GM19463 (cell line): Measurements from ENCODE around the gene RNF152.
A peak's percentile ranks its signal among the peaks of the same experiment; 100 is the strongest.

Experiments used
- ATAC-seq: cut with Tn5 transposase; IDR thresholded peaks from one replicate; pipeline ENCODE4 v1.9.1; 2021; ENCODE audit warnings: mild to moderate bottlenecking, moderate library complexity; ENCODE audit not compliant: unreplicated experiment

RNF152 gene

DNA sequence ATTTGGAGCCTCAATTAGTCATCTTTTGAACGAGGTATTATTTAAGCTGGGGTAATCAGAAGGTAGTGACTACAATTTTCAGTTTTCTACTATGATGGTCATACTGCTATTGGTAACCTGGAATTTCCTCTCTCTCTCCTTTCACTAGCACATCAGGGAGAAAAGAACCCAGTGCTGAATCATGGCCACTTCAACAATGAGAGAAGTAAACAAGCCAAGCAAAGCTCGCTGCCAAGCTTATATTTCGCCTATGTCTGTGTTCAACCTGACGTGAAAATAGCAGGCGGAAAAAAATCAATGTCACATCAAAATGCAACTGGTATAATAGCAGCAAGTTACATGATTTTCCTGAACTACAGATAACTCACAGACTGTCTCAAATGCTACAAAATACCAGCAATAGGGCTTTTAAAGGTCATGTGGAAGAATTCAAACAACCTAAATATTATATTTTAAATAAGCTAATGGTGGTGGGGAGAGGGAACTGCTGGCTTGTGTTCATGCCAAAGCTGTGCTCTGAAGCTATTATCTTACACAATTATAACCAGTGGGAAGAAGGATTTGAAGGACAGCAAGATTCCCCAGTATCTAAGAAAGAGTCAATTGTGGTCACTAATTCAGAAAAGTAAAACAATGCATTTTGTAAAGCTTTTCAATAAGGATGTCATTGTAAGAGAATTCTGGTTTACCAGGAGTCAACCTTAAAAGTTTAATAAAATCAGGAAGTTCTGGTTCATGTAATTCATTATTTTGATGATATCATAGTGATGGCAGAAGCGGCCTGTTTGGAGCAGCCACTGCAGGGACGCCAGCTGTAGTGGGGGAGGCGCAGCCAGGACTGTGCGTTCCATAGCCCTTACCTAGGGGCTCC lies 38.0 kb downstream of the RNF152 start:
- no peak for ATAC-seq

DNA sequence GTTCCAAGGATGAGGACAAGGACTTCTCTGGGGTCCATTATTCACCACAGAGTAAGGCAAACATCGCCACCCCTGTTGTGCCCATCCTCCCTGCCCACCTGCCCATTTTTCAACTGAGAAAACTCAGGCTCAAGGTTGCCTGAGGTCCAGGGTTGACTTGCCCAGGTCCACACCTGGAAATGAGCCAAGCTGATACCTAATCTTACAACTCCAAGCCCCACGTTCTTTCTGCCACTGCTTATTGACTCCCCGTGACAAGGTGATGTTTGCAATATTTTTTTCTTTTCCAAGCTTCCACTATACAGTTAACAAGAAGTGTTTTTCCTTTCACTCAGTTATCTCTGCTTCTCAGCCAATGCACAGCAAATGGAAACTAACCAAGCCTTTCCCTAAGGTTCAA lies 39.0 kb downstream of the RNF152 start:
- no peak for ATAC-seq

DNA sequence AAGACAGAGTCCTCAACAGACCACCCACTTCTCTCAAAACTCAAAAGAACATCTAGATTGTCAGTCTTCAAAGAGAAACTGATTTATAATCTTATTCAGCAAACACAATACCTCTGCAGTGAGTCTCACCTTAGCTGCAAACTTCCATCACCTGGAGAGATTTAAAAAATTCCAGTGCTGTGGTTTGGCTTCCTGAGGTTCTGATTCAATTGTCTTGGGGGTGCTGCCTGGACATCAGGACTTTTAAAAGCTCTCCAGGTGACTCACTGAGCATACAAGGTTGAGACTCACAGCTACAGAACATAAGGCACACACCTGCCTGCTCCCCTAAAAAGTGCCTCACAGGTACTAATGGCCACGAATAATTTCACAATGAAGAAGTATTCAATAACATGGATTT lies 40.3 kb downstream of the RNF152 start:
- no peak for ATAC-seq

DNA sequence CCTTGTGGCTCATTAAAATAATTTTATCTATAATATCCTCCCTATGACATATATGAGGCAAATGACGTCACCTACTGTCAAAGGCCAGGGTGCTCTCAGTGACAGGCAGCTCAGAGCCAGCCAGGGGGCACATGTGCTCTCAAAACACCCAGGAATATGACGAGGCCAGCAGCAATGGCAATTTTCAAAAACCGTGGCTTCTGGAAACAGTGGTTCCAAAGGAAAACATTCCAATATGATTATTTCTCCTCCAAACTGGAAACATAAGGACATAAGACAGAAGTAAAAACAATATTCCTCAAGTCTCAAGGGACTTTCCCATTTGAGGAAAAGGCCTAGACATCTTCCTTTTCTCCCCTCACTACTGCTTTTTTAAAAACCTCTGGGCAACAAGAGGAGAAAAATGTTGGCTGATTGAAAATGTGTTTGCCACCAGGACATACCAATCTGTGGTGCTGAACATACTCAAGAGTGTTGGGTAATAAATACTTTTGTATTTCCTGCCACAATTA lies 40.8 kb downstream of the RNF152 start:
- ATAC-seq = no peak

DNA sequence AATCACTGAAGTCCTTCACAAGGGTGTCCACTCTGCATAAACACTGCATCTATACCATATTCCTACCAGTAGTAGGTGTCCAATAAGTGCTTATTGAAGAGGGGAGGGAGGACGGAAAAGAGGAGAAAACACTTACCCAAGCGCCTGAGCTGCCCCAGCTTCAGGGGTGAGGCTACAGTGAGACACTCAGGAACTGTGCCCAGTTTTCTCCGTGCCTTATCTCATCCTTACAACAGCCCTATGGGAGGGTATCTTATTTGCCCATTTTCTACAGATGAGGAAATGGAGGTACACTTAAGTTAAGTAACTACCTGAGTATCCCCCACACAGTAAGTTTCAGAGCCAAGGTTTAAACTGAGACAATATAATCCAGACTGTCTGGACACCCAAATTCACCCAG lies 41.5 kb downstream of the RNF152 start:
- ATAC-seq = no peak

DNA sequence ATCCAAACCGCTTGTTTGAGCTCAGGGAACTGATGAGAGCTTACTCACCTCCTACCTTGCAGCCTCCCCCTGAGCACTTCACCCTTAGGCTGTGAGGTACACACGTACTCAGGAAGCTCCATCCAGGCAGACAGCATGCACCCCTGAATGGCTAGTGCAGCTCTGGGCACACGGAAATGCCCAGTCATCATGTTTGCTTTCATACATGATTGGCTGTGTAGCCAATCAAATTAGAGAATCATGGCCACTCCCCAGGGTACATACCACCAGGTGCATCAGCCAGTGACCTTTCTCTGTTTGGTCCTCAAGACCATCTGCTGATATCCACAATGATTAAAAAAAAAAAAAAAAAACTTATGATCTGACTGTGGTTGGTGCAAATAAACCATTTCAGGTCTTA lies 42.1 kb downstream of the RNF152 start:
- ATAC-seq = no peak

DNA sequence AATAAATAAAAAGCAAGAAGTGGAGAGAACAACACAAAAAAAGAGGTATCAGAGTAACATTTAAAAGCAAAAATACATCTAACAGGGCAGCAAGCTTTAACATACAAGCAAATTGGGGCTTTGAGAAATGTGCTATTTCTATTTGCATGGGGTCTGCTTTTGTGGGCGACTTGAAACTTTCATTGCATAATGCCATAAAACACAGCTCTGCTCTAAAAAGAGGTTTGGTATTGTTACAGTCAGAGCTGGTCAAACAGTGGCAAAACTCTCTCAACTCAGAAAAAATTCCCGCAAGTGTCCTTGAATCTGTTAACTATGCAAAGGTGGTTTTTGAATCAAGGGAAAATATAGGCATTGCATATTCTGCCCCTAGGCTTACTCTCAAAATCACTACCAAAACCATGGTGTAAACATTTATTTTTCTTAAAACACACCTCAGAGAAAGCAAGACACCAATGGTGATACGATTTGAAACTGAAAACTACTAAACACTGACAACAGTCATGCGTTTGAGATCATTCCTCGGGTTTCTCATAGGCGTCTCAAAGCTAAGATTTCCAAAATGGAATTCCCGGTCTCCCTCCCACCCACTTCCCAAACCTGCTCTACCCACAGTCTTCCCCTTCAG lies 45.5 kb downstream of the RNF152 start:
- peak; percentile 44 for ATAC-seq

DNA sequence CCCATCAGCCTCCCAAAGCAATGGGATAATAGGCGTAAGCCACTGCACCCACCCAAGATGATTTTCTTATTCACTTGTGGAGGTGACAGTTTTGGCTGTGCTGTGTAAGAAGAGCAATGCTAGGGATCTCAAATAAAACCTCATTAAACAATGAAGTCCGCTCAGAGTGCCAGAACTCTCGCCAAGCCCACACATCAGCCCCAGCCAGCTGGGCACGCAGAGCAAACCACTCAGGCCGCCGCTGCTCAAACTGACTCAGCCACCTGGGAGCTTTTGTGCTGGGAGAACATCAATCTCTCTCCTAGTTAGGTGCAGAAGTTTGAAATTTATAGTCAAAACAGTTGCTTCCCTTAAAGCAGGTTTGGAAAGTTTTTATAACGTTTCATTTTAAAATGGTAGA lies 47.6 kb downstream of the RNF152 start:
- ATAC-seq = no peak

DNA sequence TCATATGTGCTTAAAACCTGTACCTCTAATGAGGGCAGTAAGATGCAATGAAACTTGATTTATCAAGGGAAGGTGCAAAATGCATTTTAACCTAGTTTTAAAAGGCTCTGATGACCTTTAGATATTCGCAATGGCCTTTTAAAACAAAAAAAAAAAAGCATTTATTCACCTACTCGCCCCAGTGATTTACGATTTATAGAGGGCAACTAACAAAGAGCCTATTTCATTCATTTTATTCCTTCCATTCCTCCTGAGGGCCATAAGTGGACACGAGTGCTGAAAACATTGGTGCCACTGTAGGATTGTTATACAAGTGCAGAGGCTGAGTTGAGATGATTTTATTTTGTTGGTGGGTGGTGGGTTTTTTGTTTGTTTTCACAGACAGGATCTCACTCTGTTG lies 48.1 kb downstream of the RNF152 start:
- no peak for ATAC-seq

DNA sequence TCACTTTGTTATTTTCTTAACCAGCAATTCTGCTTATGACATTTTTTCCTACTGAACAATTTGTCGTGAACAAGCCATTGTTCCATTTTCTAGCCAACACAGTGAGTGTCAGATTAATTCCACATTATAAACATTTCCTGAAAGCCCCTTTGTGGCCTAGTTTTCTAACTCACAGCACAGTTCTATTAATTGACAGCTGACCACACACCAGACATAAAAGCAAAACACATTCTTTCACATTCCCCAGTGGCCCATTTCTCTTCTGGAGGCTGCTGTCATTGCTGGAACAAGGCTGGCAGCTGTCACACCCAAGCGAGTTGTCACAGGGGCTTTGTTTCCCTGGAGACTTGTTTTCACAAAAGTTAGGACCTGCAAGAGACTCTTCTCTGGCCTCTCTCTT lies 50.7 kb downstream of the RNF152 start:
- ATAC-seq = no peak

DNA sequence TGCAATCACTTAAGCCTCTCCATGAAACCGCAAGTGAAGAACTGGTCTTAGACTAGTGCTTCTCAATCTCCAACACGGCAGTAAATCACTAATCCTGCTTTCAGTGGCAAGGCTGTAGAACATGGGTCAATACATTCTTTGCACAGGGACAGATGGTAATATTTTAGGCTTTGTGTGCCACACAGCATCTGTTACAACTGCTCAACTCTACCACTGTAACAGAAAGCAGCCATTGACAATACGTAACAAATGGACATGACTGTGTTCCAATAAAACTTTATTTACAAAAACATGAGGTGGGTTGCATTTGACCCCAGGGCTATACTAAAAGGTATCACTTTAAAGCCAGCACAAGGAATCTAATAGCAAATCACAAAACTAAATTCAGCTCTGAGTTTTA lies 51.1 kb downstream of the RNF152 start:
- no peak for ATAC-seq

DNA sequence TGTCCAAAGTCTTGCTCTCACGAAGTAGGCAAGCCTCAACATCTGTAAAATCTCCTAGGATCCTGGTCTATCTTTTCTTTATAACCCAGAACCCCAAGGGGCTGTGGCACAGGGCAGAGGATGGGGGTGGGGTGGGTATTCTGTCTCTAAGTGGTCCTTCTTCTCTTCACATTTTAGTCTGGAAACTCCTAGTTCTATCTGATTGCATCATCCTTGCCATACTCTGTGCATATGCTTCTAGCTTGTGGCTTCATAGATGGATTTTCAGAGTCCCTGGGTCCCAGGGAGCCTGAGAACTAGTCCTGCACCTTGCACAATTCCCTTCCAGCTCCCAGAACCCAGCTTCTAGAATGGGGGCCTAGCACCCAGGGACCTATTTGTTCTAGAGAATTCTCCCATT lies 52.5 kb downstream of the RNF152 start:
- ATAC-seq = no peak

DNA sequence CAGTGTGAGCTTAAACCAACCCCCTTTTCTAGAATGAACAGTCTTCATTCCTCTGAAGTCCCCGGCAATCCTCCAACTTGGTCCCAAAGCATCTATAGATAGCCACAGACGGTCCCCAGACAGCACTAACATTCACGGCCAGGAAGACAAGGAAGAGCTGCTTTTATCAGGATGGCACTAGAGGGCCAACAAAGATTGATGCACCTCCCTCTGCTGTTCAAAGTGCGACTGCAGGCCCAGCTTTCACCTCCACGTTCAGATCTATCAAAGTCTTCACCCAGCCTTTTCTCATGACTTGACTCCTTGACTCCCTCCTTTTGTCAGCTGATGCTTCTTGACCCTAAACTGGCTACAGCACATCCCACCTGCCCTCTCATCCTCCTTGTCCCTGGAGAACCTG lies 54.3 kb downstream of the RNF152 start:
- ATAC-seq = no peak

DNA sequence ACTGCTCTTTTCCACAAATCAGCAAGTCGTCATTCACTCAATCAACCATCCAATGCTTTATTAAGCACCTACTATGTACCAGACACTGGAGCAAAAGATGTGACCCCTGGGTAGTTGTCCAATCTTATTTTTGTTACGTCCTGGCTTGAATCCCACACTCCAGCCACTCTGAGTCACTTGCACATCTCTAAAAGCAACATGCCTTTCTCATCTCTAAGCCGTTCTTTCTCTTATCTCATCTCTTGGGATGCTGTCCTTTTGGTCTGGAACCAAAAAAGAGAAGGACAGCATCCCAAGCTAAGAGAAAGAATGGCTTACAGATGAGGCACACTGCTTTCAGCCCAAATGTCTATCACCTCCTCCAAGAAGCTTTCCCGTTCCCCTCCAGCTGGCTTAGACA lies 58.8 kb downstream of the RNF152 start:
- ATAC-seq = no peak

DNA sequence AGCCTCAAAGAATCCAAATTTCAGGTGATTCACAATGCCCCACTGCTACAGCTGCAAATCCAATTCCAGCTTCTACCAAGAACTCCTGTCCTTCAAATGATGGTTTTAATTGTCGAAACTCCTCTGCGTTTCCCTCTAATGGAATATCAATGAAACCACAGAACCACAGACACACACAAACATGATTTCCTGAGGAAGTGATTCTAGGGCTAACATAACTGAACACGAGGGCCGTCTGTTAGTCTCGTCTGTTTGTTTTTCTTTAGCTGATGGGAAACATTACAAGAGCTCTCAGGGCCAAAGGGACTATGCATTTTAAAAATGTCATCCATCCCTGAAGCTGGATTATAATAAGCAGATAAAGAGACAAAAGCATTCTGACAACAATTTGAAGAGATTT lies 59.4 kb downstream of the RNF152 start:
- ATAC-seq = no peak

DNA sequence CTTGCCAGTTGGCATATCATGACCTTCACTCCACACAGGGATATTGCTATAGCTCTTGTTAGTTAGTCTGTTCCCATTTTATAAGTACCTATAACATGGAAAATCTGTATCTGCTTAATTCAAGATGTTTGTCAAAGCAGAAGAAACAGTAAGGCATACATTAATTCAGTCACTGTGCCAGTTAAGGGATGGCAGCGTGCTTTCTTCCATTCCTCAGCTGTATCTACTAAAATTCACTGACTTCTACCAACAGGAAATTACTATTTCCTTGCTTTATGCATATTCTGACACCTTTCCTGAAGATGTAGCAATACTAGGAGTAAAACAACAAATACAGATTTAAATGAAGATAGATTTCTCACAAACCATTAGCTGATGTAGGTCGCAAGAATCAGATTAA lies 59.9 kb downstream of the RNF152 start:
- ATAC-seq = no peak

DNA sequence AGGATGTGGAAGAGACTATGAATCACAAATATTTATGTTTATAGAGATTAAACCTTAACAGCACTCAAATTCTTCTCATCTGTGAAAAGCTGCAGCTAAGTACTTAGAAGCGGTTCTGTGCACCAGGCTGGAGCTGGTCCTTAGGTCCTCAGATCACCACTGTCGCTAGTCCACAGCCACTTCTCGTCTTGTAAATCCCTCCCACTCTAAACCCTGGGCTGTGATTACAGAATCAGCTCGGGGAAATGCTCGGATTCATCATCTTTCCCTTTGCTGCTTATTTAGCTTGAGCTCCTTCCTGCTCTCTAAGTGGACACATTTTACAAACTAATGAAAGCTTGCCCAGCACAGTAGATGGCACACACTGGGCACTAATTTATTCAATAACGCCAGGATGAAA lies 61.7 kb downstream of the RNF152 start:
- ATAC-seq = no peak

DNA sequence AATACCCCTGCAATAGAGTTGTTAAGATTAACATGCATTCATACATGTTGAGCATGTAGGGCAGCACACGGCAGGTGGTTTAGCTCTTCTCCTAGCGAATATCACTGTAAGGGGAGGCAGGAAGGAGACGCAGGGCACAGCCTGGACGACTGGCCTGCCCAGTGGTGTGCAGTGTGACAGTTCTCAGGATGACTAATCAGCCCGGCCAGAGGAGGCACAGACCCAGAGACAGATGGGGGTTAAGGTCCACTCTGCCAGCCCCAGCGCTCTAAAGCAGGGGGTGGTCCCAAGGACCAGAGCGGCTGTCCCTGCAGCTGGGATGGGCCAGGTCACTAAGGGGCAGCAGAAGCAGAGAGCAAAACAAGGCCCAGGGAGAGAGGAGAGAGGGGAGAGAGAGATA lies 63.7 kb downstream of the RNF152 start:
- ATAC-seq = no peak

DNA sequence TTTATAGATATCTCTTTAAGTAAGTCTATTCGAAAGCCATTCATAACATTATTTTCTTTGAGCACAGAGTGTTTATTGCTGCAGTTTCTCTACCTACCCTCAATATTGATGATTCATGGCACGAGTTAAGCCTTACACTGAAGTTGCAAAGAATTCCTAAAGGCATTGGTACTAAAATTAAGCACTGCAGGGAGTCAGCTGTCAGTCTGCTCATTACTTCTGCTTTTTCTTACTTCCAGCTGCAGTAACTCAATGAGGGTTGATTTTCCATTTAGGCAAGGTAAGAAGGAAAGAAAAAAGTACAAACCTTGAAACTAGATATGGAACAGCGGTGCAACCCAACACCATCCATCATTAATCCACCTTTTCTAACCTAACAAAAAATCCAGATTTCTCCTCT lies 65.2 kb downstream of the RNF152 start:
- ATAC-seq = no peak

DNA sequence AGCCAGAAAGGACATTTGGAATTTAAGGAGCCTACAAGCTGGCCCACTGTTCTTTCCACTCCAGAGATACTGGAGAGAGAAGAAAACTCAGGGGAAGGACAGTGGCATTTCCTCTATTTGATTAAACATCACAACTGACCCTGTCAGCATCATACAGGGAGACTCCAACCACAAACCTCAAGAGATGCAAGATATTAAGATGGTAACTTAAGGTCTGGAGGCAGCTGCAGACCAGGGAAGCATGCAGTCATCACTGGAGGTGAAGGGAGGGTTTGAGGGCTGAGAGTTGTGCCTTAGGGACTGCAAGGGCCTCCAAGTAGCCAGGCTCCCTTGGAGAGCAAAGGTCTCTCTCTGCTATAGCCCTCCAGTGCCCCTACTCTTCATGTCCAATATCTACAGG lies 67.4 kb downstream of the RNF152 start:
- no peak for ATAC-seq

DNA sequence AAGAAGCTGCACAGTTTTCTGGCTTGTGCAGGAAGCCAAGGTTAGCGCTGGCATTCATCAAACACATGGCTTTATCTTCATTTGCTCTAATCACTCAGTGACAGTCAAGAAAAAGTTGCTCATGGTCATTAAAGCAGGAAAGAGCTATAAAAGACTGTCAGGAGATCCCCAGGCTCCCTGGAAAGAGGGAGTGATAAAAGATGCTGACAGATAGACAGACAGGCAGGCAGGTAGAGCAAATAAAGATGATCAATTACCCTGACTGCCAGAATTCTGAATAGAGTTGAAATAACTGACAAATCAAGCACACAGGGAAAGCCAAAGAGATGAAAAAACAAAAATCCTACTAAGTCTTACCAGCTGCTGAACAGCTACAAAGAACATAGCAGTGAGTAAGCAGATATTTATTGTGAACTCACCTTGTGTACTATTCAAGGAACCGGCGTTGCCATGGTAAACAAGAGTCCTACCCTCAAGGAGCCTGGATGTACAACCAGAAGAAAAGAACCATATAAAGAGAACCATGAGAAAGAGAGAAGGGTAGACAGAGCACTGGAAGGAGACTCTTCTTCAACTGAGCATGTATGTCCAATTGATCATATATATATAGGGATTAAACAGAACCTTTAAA lies 68.0 kb downstream of the RNF152 start:
- no peak for ATAC-seq

DNA sequence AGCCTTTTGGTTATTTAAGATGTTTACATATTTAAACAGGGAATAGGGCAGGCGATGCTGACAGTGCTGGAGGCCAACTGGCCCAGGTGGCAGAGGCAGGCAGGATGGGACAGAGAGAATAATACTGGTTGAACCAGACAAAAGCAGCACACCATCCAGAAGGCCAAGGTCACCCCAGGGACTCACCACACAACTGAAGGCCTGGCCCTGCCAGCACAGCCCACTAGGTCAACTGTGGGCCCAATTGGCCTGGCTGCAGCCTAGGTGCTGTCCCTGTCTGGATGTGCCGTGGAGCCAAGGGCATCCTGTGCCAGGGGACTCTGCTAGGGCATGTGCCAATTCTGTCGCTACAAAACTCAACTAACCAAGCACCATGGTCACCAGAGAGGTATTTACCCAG lies 69.2 kb downstream of the RNF152 start:
- no peak for ATAC-seq
